GM15510 (cell line): ENCODE results near the gene DOCK10.

Experiments used
- POLR2A ChIP-seq: IDR thresholded peaks from 3 replicates; pipeline ENCODE4 v1.6.1; 2011; ENCODE audit warnings: borderline replicate concordance; ENCODE audit not compliant: insufficient read length; ENCODE audit errors: extremely low read depth

The DOCK10 gene

DNA sequence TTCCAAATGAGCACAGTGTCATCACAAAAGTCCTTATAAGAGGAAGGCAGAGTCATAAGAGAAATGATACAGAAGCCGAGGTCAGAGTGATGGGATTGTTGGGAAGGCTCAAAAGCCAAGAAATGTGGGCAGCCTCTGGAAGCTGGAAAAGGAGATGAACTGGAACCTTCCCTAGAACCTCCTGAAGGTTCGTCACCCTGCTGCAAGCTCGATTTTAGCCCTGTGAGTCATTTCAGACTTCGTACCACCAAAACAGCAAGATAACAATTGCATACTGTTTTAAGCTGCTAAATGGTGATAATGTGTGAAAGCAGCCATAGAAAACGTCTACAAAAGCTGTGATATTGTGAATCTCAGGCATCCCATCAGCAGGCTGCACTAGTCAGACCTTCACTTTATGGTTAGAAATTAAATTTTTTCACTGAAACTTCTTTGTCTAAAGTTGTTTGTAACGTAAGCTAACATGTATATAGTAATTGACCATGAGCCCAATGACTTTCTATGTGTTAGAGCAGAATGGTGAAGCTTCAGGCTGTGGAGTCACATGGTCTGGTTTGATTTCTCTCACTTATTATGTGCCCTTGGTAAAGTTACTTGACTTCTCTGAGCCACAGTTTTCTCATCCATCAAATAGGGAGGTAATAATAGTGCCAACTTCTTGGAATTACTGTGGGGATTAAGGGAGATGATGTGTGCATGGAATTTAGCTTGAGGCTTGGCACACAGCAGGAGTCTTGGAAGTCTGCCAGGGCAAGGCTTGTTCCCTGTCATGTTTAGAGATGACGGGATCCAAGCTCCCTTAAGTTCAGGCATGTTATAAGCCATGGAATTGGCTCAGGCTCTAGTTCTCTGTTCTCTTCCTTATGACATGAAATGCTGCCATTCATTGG is 194.1 kb downstream of the DOCK10 start:
- TF ChIP-seq POLR2A: no peak

DNA sequence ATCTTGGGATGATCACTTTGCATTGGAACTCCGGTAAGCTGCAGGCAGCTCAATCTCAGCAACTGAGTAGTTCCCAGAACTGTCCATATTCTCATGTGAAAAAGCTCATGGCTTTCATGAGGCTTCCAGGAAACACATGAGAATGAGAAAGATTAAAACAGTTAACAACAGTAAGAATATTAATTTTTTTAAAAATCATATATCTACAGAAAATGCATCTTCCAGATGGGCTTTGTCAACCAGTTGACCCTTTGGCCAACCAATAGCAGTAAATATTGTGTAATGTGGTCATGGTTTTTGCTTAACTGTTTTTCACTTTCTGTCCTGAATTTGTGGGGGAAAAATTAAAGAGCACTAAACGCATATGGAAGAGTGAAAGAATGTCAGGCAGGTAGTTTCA is 194.9 kb downstream of the DOCK10 start:
- no peak for TF ChIP-seq POLR2A

- no peak for TF ChIP-seq POLR2A
Observed at GRCh38 chr2:224846686-224847085, 195.6 kb downstream of the DOCK10 start.

GRCh38 chr2:224846161-224846560 is 196.1 kb downstream of the DOCK10 start:
- no peak for TF ChIP-seq POLR2A

GRCh38 chr2:224843141-224843540 is 199.1 kb downstream of the DOCK10 start:
- no peak for TF ChIP-seq POLR2A

- no peak for TF ChIP-seq POLR2A
Observed at GRCh38 chr2:224841910-224842309, 200.4 kb downstream of the DOCK10 start.

DNA sequence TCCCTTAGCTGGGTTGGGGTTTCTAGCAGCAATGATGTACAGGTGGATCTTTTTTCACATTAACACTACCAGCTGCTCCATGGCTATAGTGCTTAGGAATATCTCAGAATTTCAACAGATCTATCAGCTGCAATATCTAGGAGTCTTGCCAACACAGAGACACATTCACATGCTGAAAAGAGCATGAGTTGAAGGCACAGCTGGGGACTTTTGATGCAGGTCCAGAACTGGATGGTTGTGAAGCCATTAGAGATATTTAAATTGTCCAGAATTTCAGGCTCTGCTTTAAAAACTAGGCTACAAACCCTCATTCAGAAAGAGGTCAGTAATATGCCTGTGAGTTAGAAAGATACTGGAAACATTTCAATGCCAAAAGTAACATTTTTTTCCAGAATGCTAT is 203.9 kb downstream of the DOCK10 start:
- no peak for TF ChIP-seq POLR2A

GRCh38 chr2:224837558-224837957 is 204.7 kb downstream of the DOCK10 start:
- TF ChIP-seq POLR2A: no peak

- no peak for TF ChIP-seq POLR2A
Observed at GRCh38 chr2:224837066-224837465, 205.2 kb downstream of the DOCK10 start.

DNA sequence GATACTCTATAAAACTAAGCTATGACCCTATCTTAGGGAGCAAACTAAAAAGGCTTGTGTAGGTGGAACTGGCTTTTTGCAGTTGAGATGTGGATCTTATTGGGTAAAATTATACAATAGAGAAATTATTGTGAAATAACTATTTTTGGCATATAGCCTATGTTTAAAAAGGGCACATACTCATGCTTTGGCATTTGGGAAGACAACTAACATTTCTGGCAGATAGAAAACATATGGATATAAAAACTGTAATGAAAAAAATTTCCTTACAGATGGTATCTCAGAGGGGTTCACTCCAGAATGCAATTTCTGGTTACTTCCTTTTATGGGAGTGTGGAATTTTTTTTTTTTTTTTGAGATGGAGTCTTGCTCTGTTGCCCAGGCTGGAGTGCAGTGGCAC is 206.0 kb downstream of the DOCK10 start:
- TF ChIP-seq POLR2A: no peak

GRCh38 chr2:224835405-224835804 is 206.9 kb downstream of the DOCK10 start:
- no peak for TF ChIP-seq POLR2A

DNA sequence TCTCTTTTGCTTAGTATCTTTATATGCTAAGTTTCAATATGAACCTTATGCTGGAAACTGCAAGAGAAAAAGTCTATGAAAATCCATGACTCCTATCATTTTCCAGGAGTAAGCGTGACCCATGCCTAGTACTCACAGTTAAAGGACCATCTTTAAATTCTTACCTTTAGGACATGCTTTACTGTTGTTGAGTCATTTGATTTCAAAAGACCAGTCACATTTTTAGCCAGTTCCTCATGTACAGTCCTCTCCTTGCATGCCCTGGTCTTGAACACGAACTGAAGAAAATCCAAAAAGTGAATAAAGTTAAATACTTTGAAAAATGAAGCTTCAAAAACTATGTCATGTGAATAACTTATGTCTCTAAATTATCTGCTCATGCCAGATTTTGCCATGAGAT is 208.3 kb downstream of the DOCK10 start:
- TF ChIP-seq POLR2A: no peak

GRCh38 chr2:224832207-224832606 is 210.1 kb downstream of the DOCK10 start:
- TF ChIP-seq POLR2A: no peak

- TF ChIP-seq POLR2A: no peak
Observed at GRCh38 chr2:224831530-224831929, 210.7 kb downstream of the DOCK10 start.

- no peak for TF ChIP-seq POLR2A
Observed at GRCh38 chr2:224820283-224820991, 221.8 kb downstream of the DOCK10 start.

DNA sequence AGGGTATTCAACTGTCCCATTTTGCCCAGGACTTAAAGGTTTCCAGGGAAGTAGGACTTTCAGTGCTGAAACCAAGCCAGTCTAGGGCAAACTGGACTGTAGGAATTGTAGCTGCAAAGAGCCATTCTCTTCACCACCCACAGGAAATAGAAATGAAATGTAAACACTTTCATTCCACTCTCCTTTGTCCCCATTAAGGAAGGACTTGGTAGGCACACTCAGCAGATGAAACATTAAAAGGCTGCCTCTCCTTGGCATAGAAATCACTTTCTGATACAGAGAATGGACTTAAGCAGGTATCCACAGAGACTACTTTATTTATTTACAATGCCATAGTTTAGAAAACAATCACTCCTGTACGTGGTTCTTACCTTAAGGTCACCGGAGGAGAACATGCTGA is 223.2 kb downstream of the DOCK10 start:
- no peak for TF ChIP-seq POLR2A
